Activated CD4-positive, alpha-beta memory T cell treated with anti-CD3 and anti-CD28 coated beads for 36 hours (primary cell): ENCODE data around the gene CTNNA2. TPM values are rescaled to one million over a fixed set of nuclear protein-coding genes. Genes with fewer than 3 reads are reported as not detected.

Experiments
- CTCF ChIA-PET: fragments of 350-600 bp; sonication (Branson Sonifier 250); formaldehyde crosslinking; loops from one replicate; lab custom pipeline; 2021; ENCODE audit warnings: antibody characterized with exemption, inconsistent platforms; lab: Charles Lee
- POLR2A ChIA-PET: fragments of 350-600 bp; sonication (Branson Sonifier 250); formaldehyde crosslinking; loops from one replicate; lab custom pipeline; 2021; ENCODE audit warnings: antibody characterized with exemption; lab: Charles Lee
- DNase-seq: peaks from one replicate; pipeline ENCODE4 v3.0.0-alpha.2; 2020
- H3K27ac Mint-ChIP-seq: one replicate; pipeline ENCODE4 v1.8.0; 2021; ENCODE audit warnings: mixed read lengths
- H3K27me3 Mint-ChIP-seq: one replicate; pipeline ENCODE4 v1.8.0; 2021; ENCODE audit warnings: mixed read lengths
- H3K36me3 Mint-ChIP-seq: one replicate; pipeline ENCODE4 v1.8.0; 2021; ENCODE audit warnings: mixed read lengths
- H3K4me1 Mint-ChIP-seq: one replicate; pipeline ENCODE4 v1.8.0; 2021; ENCODE audit warnings: low read depth, mixed read lengths
- H3K4me3 Mint-ChIP-seq: one replicate; pipeline ENCODE4 v1.8.0; 2021; ENCODE audit warnings: mild to moderate bottlenecking, mixed read lengths
- H3K9me3 Mint-ChIP-seq: one replicate; pipeline ENCODE4 v1.8.0; 2021; ENCODE audit warnings: mixed read lengths
- intact Hi-C: fragments of 100-400 bp; cut with micrococcal nuclease; formaldehyde crosslinking; loops from one replicate; pipeline ENCODE4 v1.15.1; 2023
- total RNA-seq, 2 experiments: library from RNA; stranded (reverse); gene quantifications; one replicate each; pipeline ENCODE4 v1.2.3, GENCODE V29; 2021

Gene CTNNA2
- total RNA-seq, 2 experiments from 2014 or later = not detected

DNA sequence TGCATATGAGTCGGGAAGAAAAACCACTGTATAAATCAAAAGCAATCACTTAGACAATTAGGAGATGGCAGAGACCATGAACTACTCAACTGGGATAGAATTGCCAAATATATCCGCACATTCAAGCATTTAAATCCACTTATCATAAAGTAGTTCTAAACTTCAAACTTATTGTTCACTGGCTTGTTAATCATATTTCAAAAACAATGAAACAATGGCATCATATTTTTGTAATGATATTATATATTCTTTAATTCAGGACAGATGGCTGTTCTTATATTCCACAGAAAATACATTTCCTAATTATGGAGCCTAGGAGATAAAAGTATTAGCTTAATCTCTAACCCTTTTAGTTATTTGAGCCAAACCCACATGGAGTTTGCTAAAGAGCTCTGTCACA, 263.6 kb downstream of the CTNNA2 start:
- CTCF ChIA-PET = no interaction called here
- intact Hi-C loops = no loop called here
- no peak for DNase-seq
- Mint-ChIP-seq H3K4me3 (no peak overlapping the region), H3K9me3 (peaks cover 15% of the 10 kb centered on the region), H3K27ac (no peak overlapping the region), H3K36me3 (no peaks in the 10 kb centered on the region), H3K4me1 (no peaks in the 10 kb centered on the region), H3K27me3 (no peaks in the 10 kb centered on the region)
- POLR2A ChIA-PET = no interaction called here

DNA sequence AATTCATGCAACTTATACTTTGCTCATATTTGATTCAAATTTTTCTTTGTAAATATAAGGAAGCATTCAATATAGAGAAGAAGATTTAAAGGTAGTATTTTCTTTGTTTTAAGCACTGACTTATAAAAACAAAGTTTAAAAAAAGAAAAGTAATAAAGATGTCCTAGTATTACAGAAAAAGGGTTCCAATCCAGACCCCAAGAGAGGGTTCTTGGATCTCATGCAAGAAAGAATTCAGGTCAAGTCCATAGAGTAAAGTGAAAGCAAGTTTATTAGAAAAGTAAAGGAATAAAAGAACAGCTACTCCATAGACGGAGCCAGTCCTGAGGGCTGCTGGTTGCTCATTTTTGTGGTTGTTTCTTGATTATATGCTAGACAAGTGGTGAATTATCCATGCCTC, 267.9 kb downstream of the CTNNA2 start:
- H3K27me3 Mint-ChIP-seq = no peaks in the 10 kb centered on the region
- no peak overlapping the region for H3K27ac Mint-ChIP-seq
- no peak for DNase-seq
- H3K9me3 Mint-ChIP-seq = peaks cover 6% of the 10 kb centered on the region
- intact Hi-C loops = no loop called here
- POLR2A ChIA-PET = no interaction called here
- CTCF ChIA-PET = no interaction called here
- no peaks in the 10 kb centered on the region for H3K36me3 Mint-ChIP-seq
- no peaks in the 10 kb centered on the region for H3K4me1 Mint-ChIP-seq
- no peak overlapping the region for H3K4me3 Mint-ChIP-seq

GRCh38 chr2:79782576-79783452, 270.0 kb downstream of the CTNNA2 start:
- Mint-ChIP-seq H3K27ac (no peak overlapping the region), H3K4me1 (no peaks in the 10 kb centered on the region), H3K4me3 (no peak overlapping the region), H3K9me3 (peaks cover 6% of the 10 kb centered on the region), H3K36me3 (no peaks in the 10 kb centered on the region), H3K27me3 (no peaks in the 10 kb centered on the region)
- POLR2A ChIA-PET = no interaction called here
- no peak for DNase-seq
- intact Hi-C loops = no loop called here
- CTCF ChIA-PET = no interaction called here

- H3K4me1 Mint-ChIP-seq = no peaks in the 10 kb centered on the region
- H3K27ac Mint-ChIP-seq = no peak overlapping the region
- CTCF ChIA-PET = no interaction called here
- H3K36me3 Mint-ChIP-seq = no peaks in the 10 kb centered on the region
- intact Hi-C loops = no loop called here
- no peak for DNase-seq
- H3K9me3 Mint-ChIP-seq = no peaks in the 10 kb centered on the region
- H3K27me3 Mint-ChIP-seq = no peaks in the 10 kb centered on the region
- H3K4me3 Mint-ChIP-seq = no peak overlapping the region
- POLR2A ChIA-PET = no interaction called here
These were observed 276.3 kb downstream of the CTNNA2 start for GRCh38 chr2:79788952-79789651.

- no peak overlapping the region for H3K4me3 Mint-ChIP-seq
- H3K27me3 Mint-ChIP-seq = no peaks in the 10 kb centered on the region
- POLR2A ChIA-PET = no interaction called here
- intact Hi-C loops = no loop called here
- H3K27ac Mint-ChIP-seq = no peak overlapping the region
- no peak for DNase-seq
- CTCF ChIA-PET = no interaction called here
- H3K9me3 Mint-ChIP-seq = no peaks in the 10 kb centered on the region
- H3K36me3 Mint-ChIP-seq = no peaks in the 10 kb centered on the region
- H3K4me1 Mint-ChIP-seq = no peaks in the 10 kb centered on the region
These were observed 277.0 kb downstream of the CTNNA2 start for GRCh38 chr2:79789811-79790210.

GRCh38 chr2:79792090-79792489, 279.2 kb downstream of the CTNNA2 start:
- H3K27ac Mint-ChIP-seq = no peak overlapping the region
- intact Hi-C loops = no loop called here
- POLR2A ChIA-PET = no interaction called here
- no peaks in the 10 kb centered on the region for H3K36me3 Mint-ChIP-seq
- no peaks in the 10 kb centered on the region for H3K4me1 Mint-ChIP-seq
- no peaks in the 10 kb centered on the region for H3K27me3 Mint-ChIP-seq
- DNase-seq = no peak
- CTCF ChIA-PET = no interaction called here
- H3K4me3 Mint-ChIP-seq = no peak overlapping the region
- H3K9me3 Mint-ChIP-seq = no peaks in the 10 kb centered on the region

DNA sequence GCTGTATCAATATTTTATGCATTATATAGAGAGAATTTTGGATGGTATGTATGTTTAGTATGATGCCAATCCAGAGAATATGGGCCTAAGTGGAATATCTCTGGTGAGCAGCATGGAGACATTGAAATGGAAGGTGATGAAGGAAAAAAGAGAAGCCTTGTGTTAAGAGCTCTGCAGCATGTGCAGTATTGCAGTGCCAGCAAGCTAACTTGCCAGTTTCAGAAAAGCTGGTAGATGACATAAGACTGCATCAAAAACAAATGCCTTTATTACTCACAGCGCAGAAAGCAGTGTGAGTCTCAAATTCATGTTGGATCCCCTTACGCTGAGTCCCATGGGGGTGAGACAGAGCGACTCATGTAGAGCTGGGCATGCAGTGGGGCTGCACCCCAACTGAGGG, 280.2 kb downstream of the CTNNA2 start:
- ChIA-PET CTCF (no interaction called here), POLR2A (no interaction called here)
- Mint-ChIP-seq H3K36me3 (no peaks in the 10 kb centered on the region), H3K27me3 (no peaks in the 10 kb centered on the region), H3K4me3 (no peak overlapping the region), H3K9me3 (no peaks in the 10 kb centered on the region), H3K27ac (no peak overlapping the region), H3K4me1 (no peaks in the 10 kb centered on the region)
- intact Hi-C loops = no loop called here
- no peak for DNase-seq

GRCh38 chr2:79796641-79797040, 283.8 kb downstream of the CTNNA2 start:
- Mint-ChIP-seq H3K27me3 (no peaks in the 10 kb centered on the region), H3K27ac (no peak overlapping the region), H3K4me3 (no peak overlapping the region), H3K4me1 (no peaks in the 10 kb centered on the region), H3K9me3 (no peaks in the 10 kb centered on the region), H3K36me3 (no peaks in the 10 kb centered on the region)
- ChIA-PET POLR2A (no interaction called here), CTCF (no interaction called here)
- intact Hi-C loops = no loop called here
- no peak for DNase-seq

- Mint-ChIP-seq H3K27me3 (no peaks in the 10 kb centered on the region), H3K9me3 (no peaks in the 10 kb centered on the region), H3K36me3 (no peaks in the 10 kb centered on the region), H3K4me1 (no peaks in the 10 kb centered on the region), H3K27ac (no peak overlapping the region), H3K4me3 (no peak overlapping the region)
- intact Hi-C loops = no loop called here
- no peak for DNase-seq
- POLR2A ChIA-PET = no interaction called here
- CTCF ChIA-PET = no interaction called here
These were observed 285.9 kb downstream of the CTNNA2 start for GRCh38 chr2:79798776-79799175.

- intact Hi-C loops = no loop called here
- ChIA-PET POLR2A (no interaction called here), CTCF (no interaction called here)
- Mint-ChIP-seq H3K4me1 (no peaks in the 10 kb centered on the region), H3K27ac (no peak overlapping the region), H3K36me3 (no peaks in the 10 kb centered on the region), H3K9me3 (peaks cover under 1% of the 10 kb centered on the region), H3K4me3 (no peak overlapping the region), H3K27me3 (no peaks in the 10 kb centered on the region)
- no peak for DNase-seq
These were observed 286.9 kb downstream of the CTNNA2 start for GRCh38 chr2:79799729-79800128.

DNA sequence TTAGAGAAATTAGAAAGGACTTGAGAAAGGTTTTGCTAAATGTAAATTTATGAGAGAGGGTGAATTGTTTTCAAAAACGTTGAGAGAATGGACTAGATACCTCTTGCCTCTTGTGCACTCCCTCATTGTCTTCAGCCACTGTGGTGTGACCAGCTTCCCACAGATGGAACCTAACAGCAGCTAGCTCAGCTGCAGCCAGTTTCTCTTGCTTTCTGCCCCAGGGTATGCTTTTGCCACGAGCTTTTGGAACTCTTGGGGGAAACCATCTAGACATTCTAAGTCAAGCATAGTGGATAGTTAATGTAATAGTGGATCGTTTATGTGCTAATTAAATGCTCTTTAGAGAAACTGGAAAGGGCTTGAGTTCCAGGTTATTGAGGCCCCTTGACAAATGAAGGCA, 288.2 kb downstream of the CTNNA2 start:
- ChIA-PET POLR2A (no interaction called here), CTCF (no interaction called here)
- H3K27ac Mint-ChIP-seq = no peak overlapping the region
- DNase-seq = no peak
- no peaks in the 10 kb centered on the region for H3K4me1 Mint-ChIP-seq
- intact Hi-C loops = no loop called here
- H3K4me3 Mint-ChIP-seq = no peak overlapping the region
- no peaks in the 10 kb centered on the region for H3K36me3 Mint-ChIP-seq
- no peaks in the 10 kb centered on the region for H3K27me3 Mint-ChIP-seq
- H3K9me3 Mint-ChIP-seq = peaks cover 2% of the 10 kb centered on the region

DNA sequence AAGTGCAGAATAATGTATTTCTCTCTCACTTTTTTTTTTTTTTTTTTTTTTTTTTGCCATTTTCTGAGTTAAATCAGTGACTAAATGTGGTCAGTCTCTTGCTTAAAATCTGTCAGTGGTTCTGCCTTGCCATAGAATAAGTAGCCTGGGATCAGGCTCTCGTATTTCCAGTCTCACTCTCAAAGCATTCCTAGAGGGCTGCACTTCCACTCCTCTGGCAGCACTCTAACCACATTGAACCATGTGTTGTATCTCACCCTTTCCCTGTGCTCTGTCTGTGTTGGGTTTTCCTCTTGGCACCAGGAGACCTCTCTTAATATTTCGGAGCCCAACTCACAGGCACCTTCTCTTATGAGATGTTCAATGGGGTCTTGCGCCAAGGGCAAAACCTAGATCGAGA, 304.4 kb downstream of the CTNNA2 start:
- Mint-ChIP-seq H3K27me3 (no peaks in the 10 kb centered on the region), H3K36me3 (no peaks in the 10 kb centered on the region), H3K27ac (no peak overlapping the region), H3K9me3 (peaks cover 14% of the 10 kb centered on the region), H3K4me1 (no peaks in the 10 kb centered on the region), H3K4me3 (no peak overlapping the region)
- intact Hi-C loops = no loop called here
- POLR2A ChIA-PET = no interaction called here
- CTCF ChIA-PET = no interaction called here
- no peak for DNase-seq

DNA sequence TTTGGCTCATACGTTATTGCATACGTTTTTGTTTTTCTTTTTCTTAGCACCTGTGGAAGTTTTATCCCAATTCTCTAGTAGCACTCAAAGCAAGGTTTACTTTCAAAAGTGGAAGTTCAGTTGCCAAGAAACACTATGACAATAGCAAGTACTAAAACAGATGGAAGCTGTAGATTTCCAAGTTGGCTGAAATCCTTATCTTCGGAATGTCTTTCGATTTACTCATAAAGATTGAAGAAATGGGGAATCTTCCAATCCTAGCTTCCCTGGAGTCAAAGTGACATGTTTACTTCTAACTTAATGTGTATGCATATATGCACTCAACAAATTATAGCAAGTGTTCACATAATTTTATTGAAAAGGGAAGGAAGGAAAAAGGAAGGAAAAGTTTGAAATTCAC, 307.4 kb downstream of the CTNNA2 start:
- H3K4me1 Mint-ChIP-seq = no peaks in the 10 kb centered on the region
- no peaks in the 10 kb centered on the region for H3K36me3 Mint-ChIP-seq
- CTCF ChIA-PET = no interaction called here
- peaks cover 10% of the 10 kb centered on the region for H3K9me3 Mint-ChIP-seq
- DNase-seq = no peak
- no peak overlapping the region for H3K27ac Mint-ChIP-seq
- no peaks in the 10 kb centered on the region for H3K27me3 Mint-ChIP-seq
- POLR2A ChIA-PET = no interaction called here
- intact Hi-C loops = no loop called here
- H3K4me3 Mint-ChIP-seq = no peak overlapping the region
